Measurements from ENCODE around the gene RAF1. TPM values are rescaled to one million over a fixed set of nuclear protein-coding genes. Genes with fewer than 3 reads are reported as not detected.
"Not testable (repeated sequence)": the region's sequence is repeated elsewhere in the genome, so short reads cannot be mapped to it uniquely, and the experiment has no call there.

Gene RAF1
- total and polyA plus RNA-seq, 5 experiments from 2014 or later = 49.4 to 142 (median 75.1) TPM

DNA sequence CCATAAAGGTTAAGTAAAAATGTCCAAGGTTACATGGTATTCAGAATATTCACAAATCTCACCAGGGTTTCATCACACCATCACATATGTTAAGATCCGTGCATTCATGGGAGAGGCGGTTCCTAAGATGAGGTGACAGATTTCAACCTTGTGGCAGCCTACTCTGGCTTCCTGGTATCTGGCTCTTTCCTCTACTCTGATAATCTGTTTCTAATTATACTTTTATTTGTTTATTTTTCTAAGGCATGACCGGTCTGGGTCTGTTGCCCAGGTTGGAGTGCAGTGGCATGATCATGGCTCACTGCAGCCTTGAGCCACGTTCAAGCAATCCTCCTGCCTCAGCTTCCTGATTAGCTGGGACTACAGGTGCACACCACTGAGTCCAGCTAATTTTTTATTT lies 34.4 kb downstream of the RAF1 start:
- POLR2A ChIA-PET = no interaction called here
- Mint-ChIP-seq H3K9me3 (no peaks in the 10 kb centered on the region), H3K4me1 (peaks cover 23 to 78% (median 64%) of the 10 kb centered on the region in 4 donors), H3K27me3 (no peaks in the 10 kb centered on the region), H3K27ac (peak overlapping the region in 1 of 10 donors; percentile 52), H3K36me3 (peaks cover 0 to 10% (median 0%) of the 10 kb centered on the region in 3 donors), H3K4me3 (no peak overlapping the region)
- ATAC-seq (no peak), DNase-seq (no peak)

DNA sequence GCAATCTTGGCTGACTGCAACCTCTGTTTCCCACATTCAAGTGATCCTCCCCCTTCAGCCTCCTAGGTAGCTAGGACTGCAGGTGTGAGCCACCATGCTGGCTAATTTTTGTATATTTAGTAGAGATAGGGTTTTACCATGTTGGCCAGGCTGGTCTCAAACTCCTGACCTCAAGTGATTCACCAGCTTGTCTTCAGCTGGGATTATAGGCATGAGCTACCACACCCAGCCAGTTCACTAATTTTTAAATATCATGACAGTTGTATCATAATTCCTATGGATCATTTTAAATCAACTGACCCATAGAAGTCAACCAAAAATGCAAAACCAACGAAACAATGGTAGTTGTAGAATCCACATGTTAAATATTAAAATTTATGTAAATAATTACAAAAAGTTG lies 35.1 kb downstream of the RAF1 start:
- no peaks in the 10 kb centered on the region for H3K27me3 Mint-ChIP-seq

DNA sequence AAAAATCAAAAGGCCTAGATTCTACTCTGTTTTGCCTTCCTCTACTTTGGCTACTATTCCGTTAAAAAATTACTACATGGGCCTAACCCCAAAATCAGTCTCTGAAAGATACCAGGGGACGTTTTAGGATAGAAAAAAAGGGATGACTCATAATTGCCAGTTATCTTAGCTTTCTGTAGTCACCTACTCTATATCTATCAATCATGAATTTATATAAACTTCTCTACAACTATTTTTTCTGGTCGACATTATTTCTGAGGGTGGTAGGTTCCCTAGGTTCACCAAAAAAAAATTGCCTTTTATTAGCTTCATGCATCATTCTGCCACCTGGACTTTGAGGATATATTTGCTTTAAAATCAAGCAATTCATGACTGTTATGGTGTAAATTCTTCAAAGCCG lies 36.5 kb downstream of the RAF1 start:
- no peak for DNase-seq
- peaks cover 0 to 11% (median 0%) of the 10 kb centered on the region in 3 donors for H3K36me3 Mint-ChIP-seq
- no peaks in the 10 kb centered on the region for H3K9me3 Mint-ChIP-seq
- H3K27me3 Mint-ChIP-seq = no peaks in the 10 kb centered on the region
- POLR2A ChIA-PET = interaction anchor here (0.9 kb wide), 1 partner anchor 24 kb away, joined by 3 read pairs; no protein-coding TSS in a partner anchor
- no peak for ATAC-seq
- H3K4me3 Mint-ChIP-seq = peak overlapping the region in 7 of 10 donors; percentile 4 to 53 (median 13)
- H3K4me1 Mint-ChIP-seq = peaks cover 30 to 79% (median 63%) of the 10 kb centered on the region in 4 donors
- peak overlapping the region in 6 of 10 donors; percentile 6 to 63 (median 44) for H3K27ac Mint-ChIP-seq

More for the DNA sequence above, 35.1 kb downstream of the RAF1 start:
- POLR2A ChIA-PET = interaction anchor here (0.6 kb wide), 2 partner anchors 27 to 211 kb away, joined by 7 read pairs; no protein-coding TSS in a partner anchor
- no peak overlapping the region for H3K4me3 Mint-ChIP-seq
- no peaks in the 10 kb centered on the region for H3K9me3 Mint-ChIP-seq
- H3K36me3 Mint-ChIP-seq = peaks cover 0 to 10% (median 0%) of the 10 kb centered on the region in 3 donors
- DNase-seq = no peak
- no peak for ATAC-seq
- H3K4me1 Mint-ChIP-seq = peaks cover 28 to 79% (median 66%) of the 10 kb centered on the region in 4 donors
- no peak overlapping the region for H3K27ac Mint-ChIP-seq

DNA sequence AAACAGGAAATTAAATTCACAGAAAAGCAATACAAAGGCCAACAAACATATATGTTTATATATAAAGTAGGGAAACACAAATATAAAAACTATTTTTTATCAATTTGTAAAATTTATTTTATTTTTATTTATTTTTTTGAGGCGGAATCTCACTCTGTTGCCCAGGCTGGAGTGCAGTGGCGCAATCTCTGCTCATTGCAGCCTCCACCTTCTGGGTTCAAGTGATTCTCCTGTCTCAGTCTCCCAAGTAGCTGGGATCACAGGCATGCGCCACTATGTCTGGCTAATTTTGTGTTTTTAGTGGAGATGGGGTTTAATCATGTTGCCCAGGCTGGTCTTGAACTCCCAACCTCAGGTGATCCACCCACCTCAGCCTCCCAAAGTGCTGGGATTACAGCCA lies 39.0 kb downstream of the RAF1 start:
- H3K27me3 Mint-ChIP-seq, H3K9me3 Mint-ChIP-seq: not testable (repeated sequence)
- H3K27ac Mint-ChIP-seq = peak overlapping the region in 7 of 10 donors; percentile 49 to 89 (median 83)

DNA sequence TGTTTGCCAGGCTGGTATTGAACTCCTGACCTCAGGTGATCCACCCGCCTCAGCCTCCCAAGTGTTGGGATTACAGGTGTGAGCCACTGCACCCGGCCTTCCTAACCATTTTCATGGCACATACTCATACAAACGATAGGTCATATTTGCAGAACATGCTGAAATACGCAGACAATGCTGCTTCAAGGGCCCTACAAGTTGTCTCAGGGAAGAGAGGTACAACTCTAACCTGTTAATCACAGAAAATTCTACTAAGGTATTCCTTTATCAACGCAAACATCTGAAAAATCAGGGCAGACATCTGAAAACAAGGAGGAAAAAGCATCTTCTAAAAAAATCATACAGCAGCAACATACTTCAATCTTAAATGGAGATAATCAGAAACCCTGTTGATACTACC lies 39.9 kb downstream of the RAF1 start:
- peaks cover 33 to 70% (median 57%) of the 10 kb centered on the region in 4 donors for H3K4me1 Mint-ChIP-seq
- peak overlapping the region in 8 of 10 donors; percentile 0 to 79 (median 33) for H3K27ac Mint-ChIP-seq
- H3K36me3 Mint-ChIP-seq = peaks cover 0 to 11% (median 0%) of the 10 kb centered on the region in 3 donors
- peak overlapping the region in 6 of 10 donors; percentile 8 to 45 (median 19) for H3K4me3 Mint-ChIP-seq
- ATAC-seq (no peak), DNase-seq (no peak)
- H3K27me3 Mint-ChIP-seq = no peaks in the 10 kb centered on the region
- H3K9me3 Mint-ChIP-seq = no peaks in the 10 kb centered on the region
- POLR2A ChIA-PET = no interaction called here

More for the DNA sequence above, 39.0 kb downstream of the RAF1 start:
- POLR2A ChIA-PET = interaction anchor here (1.0 kb wide), 1 partner anchor 8 kb away, joined by 3 read pairs; no protein-coding TSS in a partner anchor
- ATAC-seq, DNase-seq: not testable (repeated sequence)
- peak overlapping the region in 5 of 10 donors; percentile 62 to 81 (median 77) for H3K4me3 Mint-ChIP-seq
- peaks cover 0 to 11% (median 0%) of the 10 kb centered on the region in 3 donors for H3K36me3 Mint-ChIP-seq
- peaks cover 33 to 78% (median 63%) of the 10 kb centered on the region in 4 donors for H3K4me1 Mint-ChIP-seq

DNA sequence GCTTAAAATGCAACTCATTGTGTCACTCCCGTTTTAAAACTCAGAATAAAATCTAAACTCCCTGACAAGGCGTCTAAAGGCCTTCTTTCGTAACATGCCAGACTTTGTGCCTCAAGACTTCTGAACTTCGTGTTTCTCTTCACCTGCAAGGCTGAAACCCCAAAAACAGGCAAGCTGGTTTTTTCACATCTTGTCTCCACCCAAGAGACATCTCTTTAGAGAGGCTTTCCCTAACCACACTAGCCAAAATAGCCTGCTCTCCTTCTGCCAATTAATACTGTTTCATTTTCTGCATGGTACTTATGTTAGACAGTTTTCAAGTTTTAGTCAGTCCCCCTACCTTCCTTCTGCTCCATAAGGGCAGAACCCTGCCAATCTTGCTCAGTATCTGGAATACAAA lies 41.6 kb downstream of the RAF1 start:
- POLR2A ChIA-PET = no interaction called here
- peaks cover 30 to 60% (median 50%) of the 10 kb centered on the region in 4 donors for H3K4me1 Mint-ChIP-seq
- H3K27ac Mint-ChIP-seq = peak overlapping the region; percentile 5 to 87 (median 58)
- no peak for ATAC-seq
- DNase-seq = no peak
- H3K9me3 Mint-ChIP-seq = no peaks in the 10 kb centered on the region
- no peaks in the 10 kb centered on the region for H3K27me3 Mint-ChIP-seq
- peak overlapping the region in 6 of 10 donors; percentile 19 to 60 (median 32) for H3K4me3 Mint-ChIP-seq
- peaks cover 0 to 20% (median 0%) of the 10 kb centered on the region in 3 donors for H3K36me3 Mint-ChIP-seq

DNA sequence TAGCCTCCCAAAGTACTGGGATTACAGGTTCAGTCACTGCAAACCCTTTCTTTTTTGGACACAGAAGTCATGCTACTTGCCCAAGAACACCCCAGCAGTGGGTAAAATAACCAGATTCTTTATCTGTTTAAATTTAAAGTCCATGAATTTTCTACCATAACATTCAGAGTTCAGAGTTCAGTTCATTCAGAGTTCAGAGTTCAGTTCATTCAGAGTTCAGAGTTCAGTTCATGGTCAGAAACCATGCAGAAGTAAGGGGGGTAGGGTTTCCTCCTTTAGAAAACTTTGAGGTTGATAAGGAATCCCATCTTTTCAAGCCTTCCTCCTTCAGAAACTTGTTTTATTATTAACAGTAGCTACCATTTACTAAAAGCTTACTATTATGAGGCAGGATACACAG lies 43.2 kb downstream of the RAF1 start:
- peaks cover 0 to 33% (median 2%) of the 10 kb centered on the region in 3 donors for H3K36me3 Mint-ChIP-seq
- H3K9me3 Mint-ChIP-seq = no peaks in the 10 kb centered on the region
- ATAC-seq (no peak), DNase-seq (no peak)
- no peaks in the 10 kb centered on the region for H3K27me3 Mint-ChIP-seq
- H3K27ac Mint-ChIP-seq = peak overlapping the region in 3 of 10 donors; percentile 31 to 87 (median 63)
- no peak overlapping the region for H3K4me3 Mint-ChIP-seq
- peaks cover 29 to 52% (median 48%) of the 10 kb centered on the region in 4 donors for H3K4me1 Mint-ChIP-seq
- POLR2A ChIA-PET = no interaction called here

DNA sequence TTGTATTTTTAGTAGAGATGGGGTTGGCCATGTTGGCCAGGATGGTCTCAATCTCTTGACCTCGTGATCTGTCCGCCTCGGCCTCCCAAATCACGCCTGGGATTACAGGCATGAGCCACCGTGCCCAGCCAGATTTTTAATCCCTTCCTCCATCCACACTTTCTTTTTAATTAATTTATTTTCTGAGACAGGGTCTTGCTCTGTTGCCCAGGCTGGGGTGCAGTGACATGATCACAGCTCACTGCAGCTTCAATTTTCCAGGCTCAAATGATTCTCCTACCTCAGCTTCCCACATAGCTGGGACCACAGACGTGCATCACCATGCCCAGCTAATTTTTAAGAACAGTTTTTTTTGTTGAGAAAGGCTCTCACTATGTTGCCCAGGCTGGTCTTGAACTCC lies 43.6 kb downstream of the RAF1 start:
- POLR2A ChIA-PET = no interaction called here
- DNase-seq (no peak), ATAC-seq (no peak)
- H3K27me3 Mint-ChIP-seq = no peaks in the 10 kb centered on the region
- peaks cover 0 to 37% (median 2%) of the 10 kb centered on the region in 3 donors for H3K36me3 Mint-ChIP-seq
- H3K4me1 Mint-ChIP-seq = peaks cover 25 to 50% (median 45%) of the 10 kb centered on the region in 4 donors
- no peaks in the 10 kb centered on the region for H3K9me3 Mint-ChIP-seq
- H3K27ac Mint-ChIP-seq = peak overlapping the region in 2 of 10 donors; percentile 28 to 87
- no peak overlapping the region for H3K4me3 Mint-ChIP-seq

DNA sequence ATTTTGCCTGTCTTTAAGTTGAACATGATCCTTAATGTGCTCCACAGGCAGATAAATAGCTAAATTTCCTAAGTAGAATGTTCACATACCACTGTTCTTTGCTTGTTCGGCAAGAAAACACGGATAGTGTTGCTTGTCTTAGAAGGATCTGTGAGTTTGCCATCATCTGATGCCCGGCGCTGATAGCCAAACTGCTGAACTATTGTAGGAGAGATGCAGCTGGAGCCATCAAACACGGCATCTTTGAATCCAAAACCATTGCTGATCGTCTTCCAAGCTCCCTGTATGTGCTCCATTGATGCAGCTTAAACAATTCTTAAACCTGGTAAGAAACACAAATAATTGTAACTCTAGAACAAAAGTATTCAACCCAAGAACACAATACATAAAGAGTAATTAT lies 45.5 kb downstream of the RAF1 start:
- POLR2A ChIA-PET = no interaction called here

DNA sequence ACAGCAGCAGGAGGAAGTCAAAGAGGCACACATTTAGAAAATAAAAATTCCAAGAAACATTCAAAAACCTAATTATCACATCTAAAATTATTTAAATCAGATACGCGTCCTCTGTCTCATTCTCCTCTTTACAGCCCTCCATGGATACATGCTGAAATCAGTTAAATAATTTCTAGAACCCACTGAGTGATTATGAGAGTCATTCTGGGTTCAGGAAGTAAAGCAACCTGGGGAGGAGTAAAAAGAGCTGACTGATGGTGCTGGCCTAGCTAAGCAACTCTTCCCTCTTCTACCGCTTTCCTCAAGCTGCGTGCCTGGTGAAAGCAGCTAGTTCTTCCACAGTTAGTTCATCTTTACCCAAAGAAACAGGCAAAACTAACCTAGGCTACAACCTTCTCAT lies 48.7 kb downstream of the RAF1 start:
- H3K4me1 Mint-ChIP-seq = peaks cover 15 to 47% (median 41%) of the 10 kb centered on the region in 4 donors
- H3K9me3 Mint-ChIP-seq = no peaks in the 10 kb centered on the region
- no peak overlapping the region for H3K4me3 Mint-ChIP-seq
- no peaks in the 10 kb centered on the region for H3K27me3 Mint-ChIP-seq
- ATAC-seq (no peak), DNase-seq (no peak)
- H3K27ac Mint-ChIP-seq = peak overlapping the region in 5 of 10 donors; percentile 29 to 73 (median 48)
- POLR2A ChIA-PET = no interaction called here
- peaks cover 0 to 72% (median 5%) of the 10 kb centered on the region in 3 donors for H3K36me3 Mint-ChIP-seq

More for the DNA sequence above, 45.5 kb downstream of the RAF1 start:
- DNase-seq (no peak), ATAC-seq (no peak)
- no peak overlapping the region for H3K4me3 Mint-ChIP-seq
- H3K36me3 Mint-ChIP-seq = peaks cover 0 to 50% (median 2%) of the 10 kb centered on the region in 3 donors
- H3K9me3 Mint-ChIP-seq = no peaks in the 10 kb centered on the region
- H3K27me3 Mint-ChIP-seq = no peaks in the 10 kb centered on the region
- peak overlapping the region in 2 of 10 donors; percentile 4 to 9 for H3K27ac Mint-ChIP-seq
- peaks cover 24 to 54% (median 50%) of the 10 kb centered on the region in 4 donors for H3K4me1 Mint-ChIP-seq

DNA sequence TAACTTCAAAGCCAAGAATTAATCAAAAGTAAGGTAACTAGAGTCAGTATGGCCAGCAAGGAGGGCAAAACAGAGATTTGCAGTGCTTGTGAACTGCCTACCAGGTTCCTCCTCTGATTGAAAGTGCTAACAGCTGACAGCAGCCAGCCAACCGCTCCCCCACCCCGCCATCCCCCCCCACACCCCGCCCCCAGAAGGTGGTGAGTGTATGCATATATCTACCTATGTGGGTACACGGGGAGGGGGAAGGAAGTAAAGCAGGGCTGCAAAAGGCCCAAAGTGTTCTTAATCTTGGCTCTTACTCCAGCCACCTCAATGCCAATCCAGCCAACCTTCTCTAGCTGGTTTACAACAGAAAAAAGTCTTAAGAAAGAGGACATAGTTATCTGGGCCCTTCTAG lies 50.7 kb downstream of the RAF1 start:
- H3K4me1 Mint-ChIP-seq = peaks cover 15 to 49% (median 39%) of the 10 kb centered on the region in 4 donors

DNA sequence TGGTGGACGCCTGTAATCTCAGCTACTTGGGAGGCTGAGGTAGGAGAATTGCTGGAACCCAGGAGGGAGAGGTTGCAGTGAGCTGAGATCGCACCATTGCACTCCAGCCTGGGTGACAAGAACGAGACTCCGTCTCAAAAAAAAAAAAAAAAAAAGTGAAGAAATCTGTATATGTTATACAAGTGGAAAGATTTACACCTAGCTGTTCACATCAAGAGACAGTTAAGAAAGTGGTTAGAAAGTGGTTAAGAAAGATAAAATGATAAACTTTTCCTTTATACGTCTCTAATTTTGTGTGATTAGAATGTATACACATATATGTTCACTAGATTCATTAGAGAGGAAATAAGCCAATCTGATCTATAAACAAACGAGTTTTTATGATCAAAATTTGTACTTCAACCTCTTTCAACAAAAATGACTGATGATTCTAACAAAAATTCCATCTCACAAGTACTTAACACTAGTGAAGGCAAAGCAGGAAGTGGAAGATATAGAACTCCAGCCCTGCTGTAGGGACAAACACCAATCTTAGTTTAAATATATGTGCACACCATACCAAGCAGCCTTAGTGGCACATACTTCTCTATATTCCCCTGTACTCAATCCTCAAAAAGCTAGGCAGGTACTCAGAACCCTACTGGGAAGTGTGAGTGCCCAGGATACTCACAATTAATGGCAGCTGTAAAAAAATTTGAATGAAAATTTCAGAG lies 51.2 kb downstream of the RAF1 start:
- no peaks in the 10 kb centered on the region for H3K27me3 Mint-ChIP-seq
- H3K27ac Mint-ChIP-seq = peak overlapping the region; percentile 38 to 72 (median 58)
- H3K9me3 Mint-ChIP-seq = no peaks in the 10 kb centered on the region
- peaks cover 5 to 78% (median 10%) of the 10 kb centered on the region in 3 donors for H3K36me3 Mint-ChIP-seq
- POLR2A ChIA-PET = interaction anchor here (1.2 kb wide), 1 partner anchor 51 kb away, joined by 5 read pairs; no protein-coding TSS in a partner anchor
- DNase-seq (no peak), ATAC-seq (peak; percentile 37 to 42)
- H3K4me3 Mint-ChIP-seq = peak overlapping the region in 1 of 10 donors; percentile 9
- peaks cover 15 to 47% (median 39%) of the 10 kb centered on the region in 4 donors for H3K4me1 Mint-ChIP-seq

More for the DNA sequence above, 50.7 kb downstream of the RAF1 start:
- no peaks in the 10 kb centered on the region for H3K9me3 Mint-ChIP-seq
- H3K27ac Mint-ChIP-seq = peak overlapping the region; percentile 42 to 80 (median 56)
- peak overlapping the region in 5 of 10 donors; percentile 0 to 37 (median 15) for H3K4me3 Mint-ChIP-seq
- DNase-seq (peak in 4 of 10 donors; percentile 2 to 14 (median 6)), ATAC-seq (peak; percentile 74 to 80)
- no peaks in the 10 kb centered on the region for H3K27me3 Mint-ChIP-seq
- POLR2A ChIA-PET = interaction anchor here (0.6 kb wide), 1 partner anchor 35 kb away, joined by 3 read pairs; no protein-coding TSS in a partner anchor
- peaks cover 5 to 76% (median 10%) of the 10 kb centered on the region in 3 donors for H3K36me3 Mint-ChIP-seq

DNA sequence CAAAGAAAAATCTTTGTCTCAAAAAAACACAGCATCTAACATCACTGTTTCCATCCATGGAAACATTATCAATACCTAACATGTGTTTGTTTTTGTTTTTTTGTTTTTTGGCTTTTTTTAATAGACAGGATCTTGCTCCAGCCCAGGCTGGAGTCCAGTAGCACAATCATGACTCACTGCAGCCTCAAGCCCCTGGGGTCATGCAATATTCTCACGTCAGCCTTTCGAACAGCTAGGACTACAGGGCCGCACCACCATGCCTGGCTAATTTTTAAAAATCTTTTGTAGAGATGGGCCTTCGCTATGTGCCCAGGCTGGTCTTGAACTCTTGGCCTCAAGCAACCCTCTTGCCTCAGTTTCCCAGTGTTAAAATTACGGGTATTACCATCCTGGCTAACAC lies 52.8 kb downstream of the RAF1 start:
- peaks cover 5 to 77% (median 16%) of the 10 kb centered on the region in 3 donors for H3K36me3 Mint-ChIP-seq
- H3K9me3 Mint-ChIP-seq = no peaks in the 10 kb centered on the region
- no peak overlapping the region for H3K27ac Mint-ChIP-seq

More for the DNA sequence above, 52.8 kb downstream of the RAF1 start:
- Mint-ChIP-seq H3K4me1 (peaks cover 12 to 52% (median 37%) of the 10 kb centered on the region in 4 donors), H3K4me3 (no peak overlapping the region), H3K27me3 (no peaks in the 10 kb centered on the region)
- POLR2A ChIA-PET = interaction anchor here (0.6 kb wide), 1 partner anchor 15 kb away, joined by 3 read pairs; no protein-coding TSS in a partner anchor
- DNase-seq (no peak), ATAC-seq (no peak)
